OCI-LY1 (cell line): ENCODE data around the gene TTC33.

Source experiments
- H2AFZ ChIP-seq: fragments of 200-600 bp; sonication (generic), shearing (Covaris generic); 2 replicates; pipeline ENCODE4 v1.6.0; 2014; ENCODE audit warnings: antibody characterized with exemption, mild to moderate bottlenecking, low read length
- H3F3A ChIP-seq: fragments of 200-600 bp; sonication (generic), shearing (Covaris generic); 2 replicates; pipeline ENCODE4 v1.6.0; 2014; ENCODE audit warnings: mild to moderate bottlenecking, antibody characterized with exemption, low read length, moderate library complexity; ENCODE audit not compliant: insufficient read depth
- H3K27ac ChIP-seq: fragments of 200-600 bp; sonication (generic); 2 replicates; pipeline ENCODE4 v1.5.1; 2014; ENCODE audit warnings: low read length, mixed run types, mild to moderate bottlenecking, low read depth; ENCODE audit not compliant: poor library complexity, severe bottlenecking
- H3K27me3 ChIP-seq: fragments of 200-600 bp; sonication (generic); 2 replicates; pipeline ENCODE4 v1.6.0; 2014; ENCODE audit warnings: antibody characterized with exemption, mild to moderate bottlenecking, low read length, moderate library complexity; ENCODE audit not compliant: insufficient read depth
- H3K36me3 ChIP-seq: fragments of 200-600 bp; sonication (generic); 2 replicates; pipeline ENCODE4 v1.6.1; 2014; ENCODE audit warnings: mild to moderate bottlenecking, antibody characterized with exemption, low read length, moderate library complexity, mixed read lengths; ENCODE audit not compliant: insufficient read depth
- H3K4me1 ChIP-seq: fragments of 200-600 bp; sonication (generic); 2 replicates; pipeline ENCODE4 v1.5.1; 2014; ENCODE audit warnings: mild to moderate bottlenecking, low read length, moderate library complexity; ENCODE audit not compliant: insufficient read depth, severe bottlenecking
- H3K4me2 ChIP-seq: fragments of 200-600 bp; sonication (generic), shearing (Covaris generic); 2 replicates; pipeline ENCODE4 v1.6.1; 2014; ENCODE audit warnings: low read length
- H3K4me3 ChIP-seq: fragments of 200-600 bp; sonication (generic); 2 replicates; pipeline ENCODE4 v1.5.1; 2014; ENCODE audit warnings: low read length, low read depth, mild to moderate bottlenecking, mixed read lengths; ENCODE audit not compliant: poor library complexity, severe bottlenecking
- H3K79me2 ChIP-seq: fragments of 200-600 bp; shearing (Covaris generic); 2 replicates; pipeline ENCODE4 v1.6.1; 2016; ENCODE audit warnings: mixed run types, low read length, mixed read lengths; ENCODE audit not compliant: insufficient read depth
- H3K9ac ChIP-seq: fragments of 200-600 bp; sonication (generic), shearing (Covaris generic); 2 replicates; pipeline ENCODE4 v1.6.1; 2014; ENCODE audit warnings: mild to moderate bottlenecking, low read length, mixed read lengths
- H3K9me2 ChIP-seq: fragments of 200-600 bp; sonication (generic), shearing (Covaris generic); 2 replicates; pipeline ENCODE4 v1.6.1; 2014; ENCODE audit warnings: low read depth, mild to moderate bottlenecking, low read length, mixed read lengths
- H3K9me3 ChIP-seq: fragments of 200-600 bp; shearing (Covaris generic); 2 replicates; pipeline ENCODE4 v1.6.1; 2014; ENCODE audit warnings: low read length, mixed read lengths
- H4K20me1 ChIP-seq: fragments of 200-600 bp; sonication (generic), shearing (Covaris generic); 2 replicates; pipeline ENCODE4 v1.6.0; 2016; ENCODE audit warnings: mild to moderate bottlenecking, low read length; ENCODE audit not compliant: insufficient read depth
- EZH2 ChIP-seq: fragments of 200-600 bp; sonication (generic), shearing (Covaris generic); IDR thresholded peaks from 2 replicates; pipeline ENCODE4 v1.8.0; 2017; ENCODE audit warnings: borderline replicate concordance, mixed run types, mild to moderate bottlenecking, antibody characterized with exemption, low read length, moderate library complexity, mixed read lengths
- TF ChIP-seq, protein P1 (sequence below): fragments of 200-600 bp; sonication (generic), shearing (Covaris generic); IDR thresholded peaks from 2 replicates; pipeline ENCODE4 v1.5.1; 2017; ENCODE audit warnings: mild to moderate bottlenecking, antibody characterized with exemption, low read length, moderate library complexity, mixed read lengths

The TTC33 gene

DNA sequence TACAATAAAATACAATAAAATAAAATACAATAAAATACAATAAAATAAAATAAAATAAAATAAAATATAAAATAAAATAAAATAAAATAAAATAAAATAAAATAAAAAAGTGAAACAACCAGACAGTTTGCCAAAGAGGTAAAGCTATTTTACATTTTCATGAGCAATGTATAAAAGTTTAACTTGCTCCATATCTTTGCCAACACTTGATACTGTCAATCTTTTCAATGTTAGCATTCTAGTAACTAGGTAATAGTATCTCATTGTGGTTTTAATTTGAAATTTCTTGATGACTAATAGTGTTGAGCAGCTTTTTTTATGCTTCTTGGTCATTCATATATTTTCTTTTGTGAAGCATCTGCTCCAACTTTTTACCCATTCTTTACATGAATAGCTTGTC lies 17.3 kb downstream of the TTC33 start:
- Histone ChIP-seq H3K27ac (no peak overlapping the region), H3K4me2 (no peak overlapping the region), H3K9me3 (peaks cover 3% of the 10 kb centered on the region; the same call in 1 of the 2 replicates), H3K4me3 (no peak overlapping the region), H3F3A (no peaks in the 10 kb centered on the region), H2AFZ (no peak overlapping the region), H3K79me2 (no peaks in the 10 kb centered on the region), H4K20me1 (no peaks in the 10 kb centered on the region), H3K9me2 (no peaks in the 10 kb centered on the region), H3K27me3 (no peaks in the 10 kb centered on the region), H3K4me1 (no peaks in the 10 kb centered on the region), H3K36me3 (peaks cover 29% of the 10 kb centered on the region), H3K9ac (no peak overlapping the region)
- no peak for TF ChIP-seq EZH2
- TF ChIP-seq, protein P1, sequence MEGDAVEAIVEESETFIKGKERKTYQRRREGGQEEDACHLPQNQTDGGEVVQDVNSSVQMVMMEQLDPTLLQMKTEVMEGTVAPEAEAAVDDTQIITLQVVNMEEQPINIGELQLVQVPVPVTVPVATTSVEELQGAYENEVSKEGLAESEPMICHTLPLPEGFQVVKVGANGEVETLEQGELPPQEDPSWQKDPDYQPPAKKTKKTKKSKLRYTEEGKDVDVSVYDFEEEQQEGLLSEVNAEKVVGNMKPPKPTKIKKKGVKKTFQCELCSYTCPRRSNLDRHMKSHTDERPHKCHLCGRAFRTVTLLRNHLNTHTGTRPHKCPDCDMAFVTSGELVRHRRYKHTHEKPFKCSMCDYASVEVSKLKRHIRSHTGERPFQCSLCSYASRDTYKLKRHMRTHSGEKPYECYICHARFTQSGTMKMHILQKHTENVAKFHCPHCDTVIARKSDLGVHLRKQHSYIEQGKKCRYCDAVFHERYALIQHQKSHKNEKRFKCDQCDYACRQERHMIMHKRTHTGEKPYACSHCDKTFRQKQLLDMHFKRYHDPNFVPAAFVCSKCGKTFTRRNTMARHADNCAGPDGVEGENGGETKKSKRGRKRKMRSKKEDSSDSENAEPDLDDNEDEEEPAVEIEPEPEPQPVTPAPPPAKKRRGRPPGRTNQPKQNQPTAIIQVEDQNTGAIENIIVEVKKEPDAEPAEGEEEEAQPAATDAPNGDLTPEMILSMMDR, result no peak

DNA sequence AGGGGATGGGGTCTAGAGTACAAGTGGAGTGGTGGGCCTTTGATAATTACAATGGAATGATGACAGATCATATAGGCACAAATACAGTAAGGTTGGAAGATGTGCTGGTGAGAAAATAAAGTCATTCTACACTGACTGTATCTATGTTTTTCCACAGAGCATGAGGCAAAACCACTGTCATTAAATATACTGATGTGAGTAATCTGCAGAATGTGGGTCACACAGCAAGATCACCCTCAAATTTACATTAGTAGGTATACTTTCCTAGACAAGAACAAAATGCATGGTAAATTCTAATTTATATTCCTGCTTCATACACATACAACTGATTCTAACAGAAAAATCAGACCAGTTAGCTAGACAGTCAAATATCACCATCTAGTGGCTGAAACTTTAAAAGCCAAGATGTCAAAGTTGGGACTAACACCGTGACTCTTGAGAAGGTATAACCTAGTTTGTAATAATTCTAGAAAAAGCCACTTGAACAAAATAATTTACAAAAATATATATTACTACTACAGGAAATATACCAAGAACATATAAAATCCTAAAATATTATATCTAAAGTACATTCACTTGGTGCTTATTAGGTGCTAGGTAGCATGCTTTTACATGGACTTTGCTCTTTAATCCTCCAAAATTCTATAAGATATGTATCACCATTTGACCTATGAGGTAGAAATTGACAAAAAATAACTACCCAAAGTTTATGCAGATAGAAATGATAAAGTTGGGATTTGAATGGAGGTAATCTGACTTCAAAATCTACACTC lies 19.5 kb downstream of the TTC33 start:
- Histone ChIP-seq H4K20me1 (no peaks in the 10 kb centered on the region), H3K4me1 (no peaks in the 10 kb centered on the region), H3K4me2 (no peak overlapping the region), H3K4me3 (no peak overlapping the region), H3K9me2 (no peaks in the 10 kb centered on the region), H3K27me3 (no peaks in the 10 kb centered on the region), H3F3A (no peaks in the 10 kb centered on the region), H3K27ac (no peak overlapping the region), H3K36me3 (peaks cover 24% of the 10 kb centered on the region), H3K79me2 (no peaks in the 10 kb centered on the region), H2AFZ (no peak overlapping the region), H3K9ac (no peak overlapping the region), H3K9me3 (peaks cover 3% of the 10 kb centered on the region; the same call in 1 of the 2 replicates)
- TF ChIP-seq EZH2, result no peak
- TF ChIP-seq, protein P1, result peak; percentile 71

- Histone ChIP-seq H3K9ac (no peak overlapping the region), H3F3A (no peaks in the 10 kb centered on the region), H3K79me2 (no peaks in the 10 kb centered on the region), H3K4me2 (no peak overlapping the region), H3K27me3 (no peaks in the 10 kb centered on the region), H2AFZ (no peak overlapping the region), H3K27ac (no peak overlapping the region), H3K9me3 (peaks cover 3% of the 10 kb centered on the region; the same call in 1 of the 2 replicates), H3K36me3 (peaks cover 17% of the 10 kb centered on the region), H3K9me2 (no peaks in the 10 kb centered on the region), H4K20me1 (no peaks in the 10 kb centered on the region), H3K4me3 (no peak overlapping the region), H3K4me1 (no peaks in the 10 kb centered on the region)
- TF ChIP-seq, protein P1, result no peak
- no peak for TF ChIP-seq EZH2
Measured at GRCh38 chr5:40735609-40736008, 20.2 kb downstream of the TTC33 start.
